Measurements from ENCODE around the gene DBP.

- no peak for TF ChIP-seq MEF2A (IDR thresholded peaks at IDR 0.05; ENCODE audit: insufficient read depth, low read depth, low read length)
- no peak for TF ChIP-seq SIN3A (IDR thresholded peaks at IDR 0.05; ENCODE audit: low read depth, low read length)
- TF ChIP-seq ZZZ3 (IDR thresholded peaks at IDR 0.05; ENCODE audit: control insufficient read depth, insufficient read length, low read depth) = no peak
- no peak for TF ChIP-seq CTCF (IDR thresholded peaks at IDR 0.05 in 2 of 3, conservative IDR thresholded peaks at IDR 0.05 in 1 of 3; ENCODE audit: control insufficient read depth in 2 of 3, extremely low read depth in 1 of 3, insufficient read depth in 1 of 3, low read depth in 3 of 3, low read length in 3 of 3)
- no peak for TF ChIP-seq CBX3 (IDR thresholded peaks at IDR 0.05; ENCODE audit: borderline replicate concordance, low read depth)
- no peak for TF ChIP-seq JUND (IDR thresholded peaks at IDR 0.05; ENCODE audit: low read depth, low read length)
- no peak for TF ChIP-seq ATF2 (IDR thresholded peaks at IDR 0.05; ENCODE audit: low read length)
- no peak for TF ChIP-seq RBBP5 (conservative IDR thresholded peaks at IDR 0.05)
- no peak for TF ChIP-seq CREB1 (IDR thresholded peaks at IDR 0.05; ENCODE audit: low read depth)
- no peak for TF ChIP-seq SMC3 (IDR thresholded peaks at IDR 0.05; ENCODE audit: borderline replicate concordance, low read length)
- no peak for TF ChIP-seq FOXM1 (IDR thresholded peaks at IDR 0.05; ENCODE audit: low read depth, low read length)
- TF ChIP-seq POLR2A (IDR thresholded peaks at IDR 0.05; ENCODE audit: low read depth, low read length) = no peak
- no peak for TF ChIP-seq EZH2 (IDR thresholded peaks at IDR 0.05; ENCODE audit: borderline replicate concordance, control insufficient read depth, low read depth, low read length)
- TF ChIP-seq ZNF217 (IDR thresholded peaks at IDR 0.05) = no peak
Observed at GRCh38 chr19:48600679-48601417, 36.3 kb downstream of the DBP start.
